HCT116 (cell line): ENCODE measurements around the gene LRFN2.

ENCODE experiments used
- CTCF ChIP-seq, 3 experiments: fragments of 200-600 bp in 1 of 3; sonication (generic) in 1 of 3; IDR thresholded peaks in 2 of 3; conservative IDR thresholded peaks in 1 of 3; 2 replicates each; pipeline ENCODE4 v1.5.1; 2012 to 2017; ENCODE audit warnings: low read depth in 2 of 3, low read length in 2 of 3, antibody characterized with exemption in 1 of 3, borderline replicate concordance in 1 of 3, control low read depth in 1 of 3, mild to moderate bottlenecking in 1 of 3, mixed read lengths in 1 of 3, mixed run types in 1 of 3, moderate library complexity in 1 of 3; ENCODE audit not compliant: insufficient read depth in 1 of 3
- ELF1 ChIP-seq: IDR thresholded peaks from 2 replicates; pipeline ENCODE4 v1.6.1; 2012; ENCODE audit warnings: low read depth, borderline replicate concordance
- POLR2A ChIP-seq: IDR thresholded peaks from 2 replicates; pipeline ENCODE4 v1.7.0; 2011; ENCODE audit warnings: borderline replicate concordance; ENCODE audit not compliant: insufficient read depth, insufficient read length; ENCODE audit errors: extremely low read depth
- RAD21 ChIP-seq: IDR thresholded peaks from 2 replicates; pipeline ENCODE4 v1.6.1; 2012; ENCODE audit warnings: low read depth, mild to moderate bottlenecking
- YY1 ChIP-seq: IDR thresholded peaks from 2 replicates; pipeline ENCODE4 v1.6.1; 2011; ENCODE audit warnings: low read length, low read depth, moderate library complexity, mild to moderate bottlenecking; ENCODE audit not compliant: insufficient replicate concordance; ENCODE audit errors: extremely low read depth
- TF ChIP-seq, protein P1 (sequence below): IDR thresholded peaks from 2 replicates; pipeline ENCODE4 v1.6.1; 2012; ENCODE audit warnings: low read depth

GRCh38 chr6:40441150-40441549 lies 146.0 kb downstream of the LRFN2 start:
- TF ChIP-seq, protein P1, sequence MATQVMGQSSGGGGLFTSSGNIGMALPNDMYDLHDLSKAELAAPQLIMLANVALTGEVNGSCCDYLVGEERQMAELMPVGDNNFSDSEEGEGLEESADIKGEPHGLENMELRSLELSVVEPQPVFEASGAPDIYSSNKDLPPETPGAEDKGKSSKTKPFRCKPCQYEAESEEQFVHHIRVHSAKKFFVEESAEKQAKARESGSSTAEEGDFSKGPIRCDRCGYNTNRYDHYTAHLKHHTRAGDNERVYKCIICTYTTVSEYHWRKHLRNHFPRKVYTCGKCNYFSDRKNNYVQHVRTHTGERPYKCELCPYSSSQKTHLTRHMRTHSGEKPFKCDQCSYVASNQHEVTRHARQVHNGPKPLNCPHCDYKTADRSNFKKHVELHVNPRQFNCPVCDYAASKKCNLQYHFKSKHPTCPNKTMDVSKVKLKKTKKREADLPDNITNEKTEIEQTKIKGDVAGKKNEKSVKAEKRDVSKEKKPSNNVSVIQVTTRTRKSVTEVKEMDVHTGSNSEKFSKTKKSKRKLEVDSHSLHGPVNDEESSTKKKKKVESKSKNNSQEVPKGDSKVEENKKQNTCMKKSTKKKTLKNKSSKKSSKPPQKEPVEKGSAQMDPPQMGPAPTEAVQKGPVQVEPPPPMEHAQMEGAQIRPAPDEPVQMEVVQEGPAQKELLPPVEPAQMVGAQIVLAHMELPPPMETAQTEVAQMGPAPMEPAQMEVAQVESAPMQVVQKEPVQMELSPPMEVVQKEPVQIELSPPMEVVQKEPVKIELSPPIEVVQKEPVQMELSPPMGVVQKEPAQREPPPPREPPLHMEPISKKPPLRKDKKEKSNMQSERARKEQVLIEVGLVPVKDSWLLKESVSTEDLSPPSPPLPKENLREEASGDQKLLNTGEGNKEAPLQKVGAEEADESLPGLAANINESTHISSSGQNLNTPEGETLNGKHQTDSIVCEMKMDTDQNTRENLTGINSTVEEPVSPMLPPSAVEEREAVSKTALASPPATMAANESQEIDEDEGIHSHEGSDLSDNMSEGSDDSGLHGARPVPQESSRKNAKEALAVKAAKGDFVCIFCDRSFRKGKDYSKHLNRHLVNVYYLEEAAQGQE = no peak
- no peak for TF ChIP-seq YY1
- no peak for TF ChIP-seq POLR2A
- TF ChIP-seq CTCF (IDR thresholded peaks at IDR 0.05 in 2 of 3, conservative IDR thresholded peaks at IDR 0.05 in 1 of 3; ENCODE audit: borderline replicate concordance in 1 of 3, insufficient read depth in 1 of 3, low read depth in 2 of 3, low read length in 2 of 3) = no peak
- TF ChIP-seq RAD21 = no peak
- no peak for TF ChIP-seq ELF1
